Measurements from ENCODE around the gene OR51S1.
"Not testable (repeated sequence)": the region's sequence is repeated elsewhere in the genome, so short reads cannot be mapped to it uniquely, and the experiment has no call there.

The OR51S1 gene

GRCh38 chr11:4801316-4801715, 47.7 kb downstream of the OR51S1 start:
- not testable (repeated sequence) for DNase-seq

GRCh38 chr11:4798427-4799183, 50.4 kb downstream of the OR51S1 start:
- no peak for DNase-seq
